Fibroblast of skin of left biceps (primary cell): ENCODE results near the gene SPTBN4.
A peak's percentile ranks its signal among the peaks of the same experiment; 100 is the strongest.
"Not testable (repeated sequence)": the region's sequence is repeated elsewhere in the genome, so short reads cannot be mapped to it uniquely, and the experiment has no call there.

ENCODE experiments used
- DNase-seq, 2 experiments: peaks; one replicate each; pipeline ENCODE4 v3.0.0-alpha.2; 2013; ENCODE audit warnings: low read depth in 2 of 2

Gene SPTBN4

GRCh38 chr19:40560092-40560507, 93.3 kb downstream of the SPTBN4 start:
- DNase-seq: no peak

- no peak for DNase-seq
Measured at GRCh38 chr19:40561947-40562346, 95.1 kb downstream of the SPTBN4 start.

GRCh38 chr19:40564535-40564934, 97.7 kb downstream of the SPTBN4 start:
- DNase-seq: not testable (repeated sequence)

GRCh38 chr19:40565355-40565754, 98.6 kb downstream of the SPTBN4 start:
- no peak for DNase-seq

GRCh38 chr19:40565910-40566495, 99.2 kb downstream of the SPTBN4 start:
- no peak for DNase-seq

GRCh38 chr19:40567040-40567749, 100.4 kb downstream of the SPTBN4 start:
- no peak for DNase-seq

- DNase-seq: no peak
Measured at GRCh38 chr19:40567750-40568494, 101.1 kb downstream of the SPTBN4 start.

GRCh38 chr19:40570313-40571004, 103.7 kb downstream of the SPTBN4 start:
- peak; percentile 97 for DNase-seq

GRCh38 chr19:40571005-40571318, 104.2 kb downstream of the SPTBN4 start:
- DNase-seq: no peak

- DNase-seq: no peak
Measured at GRCh38 chr19:40571831-40572495, 105.2 kb downstream of the SPTBN4 start.

- no peak for DNase-seq
Measured at GRCh38 chr19:40575326-40575725, 108.5 kb downstream of the SPTBN4 start.

GRCh38 chr19:40576151-40576584, 109.4 kb downstream of the SPTBN4 start:
- no peak for DNase-seq

GRCh38 chr19:40576585-40577451, 110.0 kb downstream of the SPTBN4 start, which contains the start of gene SHKBP1:
SHKBP1 (plus strand) TSS chr19:40576873; CDS start chr19:40576900, 27 bp downstream.
- DNase-seq: peak; percentile 87 to 88

GRCh38 chr19:40578442-40578908, 111.7 kb downstream of the SPTBN4 start:
- DNase-seq: no peak

- DNase-seq: no peak
Measured at GRCh38 chr19:40580619-40581018, 113.8 kb downstream of the SPTBN4 start.

GRCh38 chr19:40581531-40581930, 114.7 kb downstream of the SPTBN4 start:
- DNase-seq: no peak

- DNase-seq: no peak
Measured at GRCh38 chr19:40582467-40582866, 115.7 kb downstream of the SPTBN4 start.

- no peak for DNase-seq
Measured at GRCh38 chr19:40583283-40583682, 116.5 kb downstream of the SPTBN4 start.

- no peak for DNase-seq
Measured at GRCh38 chr19:40584007-40584406, 117.2 kb downstream of the SPTBN4 start.

GRCh38 chr19:40585241-40585981, 118.6 kb downstream of the SPTBN4 start:
- no peak for DNase-seq
